WTC11 (cell line): ENCODE measurements around the gene HERC2.
"Not testable (repeated sequence)": the region's sequence is repeated elsewhere in the genome, so short reads cannot be mapped to it uniquely, and the experiment has no call there.

Experiments
- FOXP4 ChIP-seq: sonication (generic); formaldehyde crosslinking; IDR thresholded peaks from 2 replicates; pipeline ENCODE4 v1.8.0; 2022; ENCODE audit warnings: mild to moderate bottlenecking, missing genetic modification reagents
- GABPB1 ChIP-seq: sonication (generic); formaldehyde crosslinking; IDR thresholded peaks from 2 replicates; pipeline ENCODE4 v1.8.1; 2023; ENCODE audit warnings: mild to moderate bottlenecking, missing genetic modification reagents

DNA sequence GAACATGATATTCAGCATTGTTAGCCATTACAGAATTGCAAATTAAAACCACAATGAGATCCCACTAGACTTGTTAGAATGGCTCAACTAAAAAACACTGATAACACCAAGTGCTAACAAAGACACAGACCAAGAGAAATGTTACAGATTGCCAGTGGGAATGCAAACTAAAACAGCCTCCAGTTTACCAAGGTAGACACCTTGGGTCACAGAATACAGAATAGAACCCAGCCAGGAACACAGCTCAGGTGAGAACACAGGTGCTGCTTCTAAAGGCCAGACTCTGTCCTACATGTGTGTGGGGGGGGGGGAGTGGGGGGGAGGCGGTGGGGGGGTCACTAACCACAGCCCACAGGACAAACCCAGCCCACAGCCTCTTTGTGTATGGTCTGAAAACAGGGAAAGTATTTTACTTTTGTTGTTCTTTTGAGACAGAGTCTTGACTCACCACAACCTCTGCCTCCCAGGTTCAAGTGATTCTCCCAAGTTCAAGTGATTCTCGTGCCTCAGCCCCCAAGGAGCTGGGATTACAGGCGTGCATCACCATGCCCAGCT, 26.9 kb downstream of the HERC2 start:
- TF ChIP-seq GABPB1 (CRISPR knock-in tag); FOXP4: not testable (repeated sequence)
